ENCODE results near the gene IL10RA.

Gene IL10RA

GRCh38 chr11:117983163-117983475, 3.1 kb upstream of the IL10RA start:
- Histone ChIP-seq H3K9ac (ENCODE audit: insufficient read length, low read depth) (no peak overlapping the region), H3K4me3 (ENCODE audit: insufficient read length, low read depth) (no peak overlapping the region), H3K36me3 (ENCODE audit: insufficient read depth, insufficient read length, low read length) (no peaks in the 10 kb centered on the region), H3K4me1 (ENCODE audit: insufficient read depth, insufficient read length) (peaks cover 2% of the 10 kb centered on the region), H3K27me3 (ENCODE audit: insufficient read depth, insufficient read length) (peaks cover 19% of the 10 kb centered on the region), H3K9me3 (ENCODE audit: insufficient read depth, low read length) (no peaks in the 10 kb centered on the region; the same call in 1 of the 2 replicates)
- TF ChIP-seq ZNF274 (IDR thresholded peaks at IDR 0.05; ENCODE audit: low read depth, low read length) (no peak), YY1 (IDR thresholded peaks at IDR 0.05; ENCODE audit: insufficient read depth, insufficient read length) (no peak), SUZ12 (IDR thresholded peaks at IDR 0.05; ENCODE audit: extremely low read depth, insufficient read depth, insufficient read length) (no peak)
- no peak for DNase-seq (ENCODE audit: low read depth, low spot score)

GRCh38 chr11:117984476-117984875, 1.7 kb upstream of the IL10RA start:
- peaks cover 2% of the 10 kb centered on the region for H3K4me1 ChIP-seq (ENCODE audit: insufficient read depth, insufficient read length)
- no peak for TF ChIP-seq YY1 (IDR thresholded peaks at IDR 0.05; ENCODE audit: insufficient read depth, insufficient read length)
- TF ChIP-seq ZNF274 (IDR thresholded peaks at IDR 0.05; ENCODE audit: low read depth, low read length), result no peak
- TF ChIP-seq SUZ12 (IDR thresholded peaks at IDR 0.05; ENCODE audit: extremely low read depth, insufficient read depth, insufficient read length), result no peak
- no peaks in the 10 kb centered on the region; the same call in 1 of the 2 replicates for H3K9me3 ChIP-seq (ENCODE audit: insufficient read depth, low read length)
- peaks cover 22% of the 10 kb centered on the region for H3K27me3 ChIP-seq (ENCODE audit: insufficient read depth, insufficient read length)
- no peak overlapping the region for H3K4me3 ChIP-seq (ENCODE audit: insufficient read length, low read depth)
- H3K36me3 ChIP-seq (ENCODE audit: insufficient read depth, insufficient read length, low read length), result no peaks in the 10 kb centered on the region
- no peak overlapping the region for H3K9ac ChIP-seq (ENCODE audit: insufficient read length, low read depth)
- DNase-seq (ENCODE audit: low read depth, low spot score), result no peak

DNA sequence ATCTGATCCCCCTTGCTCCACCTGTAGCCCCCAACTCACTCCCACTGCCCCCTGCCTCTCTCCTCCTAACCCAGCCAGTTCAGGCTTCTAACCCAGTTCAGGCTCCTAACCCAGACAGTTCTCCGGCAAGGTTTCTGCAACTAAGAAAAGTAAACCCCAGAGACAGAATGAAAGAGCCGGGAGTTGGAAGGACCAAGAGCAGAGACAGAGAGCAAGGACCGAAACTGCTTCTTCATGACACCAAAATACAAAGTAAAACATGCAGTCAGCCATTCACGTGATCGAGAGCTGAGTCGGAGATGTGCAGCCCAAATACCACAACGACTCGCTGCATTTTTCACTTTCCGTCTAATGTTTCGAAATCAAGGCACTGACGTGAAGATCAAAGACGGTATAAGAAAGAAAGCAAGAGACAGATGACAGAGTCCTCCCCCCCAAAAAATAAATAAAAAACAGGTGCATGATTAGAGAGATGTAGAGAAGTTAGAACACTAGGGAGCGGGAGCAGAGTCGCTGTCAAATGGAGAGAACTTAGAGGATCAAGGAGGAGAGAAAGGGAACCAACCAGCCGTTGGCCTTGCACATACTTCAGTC, 884 bp downstream of the IL10RA start:
- TF ChIP-seq SUZ12 (IDR thresholded peaks at IDR 0.05; ENCODE audit: extremely low read depth, insufficient read depth, insufficient read length), result no peak
- no peak for TF ChIP-seq ZNF274 (IDR thresholded peaks at IDR 0.05; ENCODE audit: low read depth, low read length)
- no peak for TF ChIP-seq YY1 (IDR thresholded peaks at IDR 0.05; ENCODE audit: insufficient read depth, insufficient read length)
- H3K4me1 ChIP-seq (ENCODE audit: insufficient read depth, insufficient read length), result peaks cover 2% of the 10 kb centered on the region
- H3K27me3 ChIP-seq (ENCODE audit: insufficient read depth, insufficient read length), result peaks cover 22% of the 10 kb centered on the region
- no peak overlapping the region for H3K9ac ChIP-seq (ENCODE audit: insufficient read length, low read depth)
- H3K9me3 ChIP-seq (ENCODE audit: insufficient read depth, low read length), result no peaks in the 10 kb centered on the region; the same call in 1 of the 2 replicates
- H3K4me3 ChIP-seq (ENCODE audit: insufficient read length, low read depth), result no peak overlapping the region
- H3K36me3 ChIP-seq (ENCODE audit: insufficient read depth, insufficient read length, low read length), result no peaks in the 10 kb centered on the region
- no peak for DNase-seq (ENCODE audit: low read depth, low spot score)

DNA sequence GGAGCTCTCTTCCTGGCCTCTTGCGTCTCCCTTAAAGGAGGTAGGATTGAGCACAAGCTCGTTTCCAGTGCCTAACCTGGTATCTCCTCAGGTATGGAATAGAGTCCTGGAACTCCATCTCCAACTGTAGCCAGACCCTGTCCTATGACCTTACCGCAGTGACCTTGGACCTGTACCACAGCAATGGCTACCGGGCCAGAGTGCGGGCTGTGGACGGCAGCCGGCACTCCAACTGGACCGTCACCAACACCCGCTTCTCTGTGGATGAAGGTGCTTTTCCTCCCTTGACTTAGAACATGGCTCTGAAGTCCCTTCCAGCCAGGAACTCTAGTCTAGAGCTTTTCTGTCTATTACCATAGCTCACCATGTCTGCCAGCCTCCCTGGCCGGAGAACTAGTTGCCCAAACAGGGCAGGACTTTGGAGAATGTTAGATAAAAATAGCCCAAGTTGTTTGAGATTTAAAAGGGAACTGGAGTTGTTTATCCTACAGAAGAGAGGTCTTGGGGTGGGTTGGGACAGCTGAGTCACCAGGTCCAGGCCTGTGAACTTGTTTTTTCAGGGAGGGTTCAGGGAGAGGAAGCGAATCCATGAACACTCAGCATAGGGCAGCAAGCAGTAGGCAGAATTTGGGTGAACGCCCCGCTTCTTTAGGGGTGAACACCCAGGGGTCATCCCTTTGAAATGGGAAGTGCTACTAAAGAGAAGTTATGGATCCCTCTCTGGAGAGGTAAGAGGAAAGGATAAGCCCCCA, 3.3 kb downstream of the IL10RA start:
- TF ChIP-seq YY1 (IDR thresholded peaks at IDR 0.05; ENCODE audit: insufficient read depth, insufficient read length) (no peak), SUZ12 (IDR thresholded peaks at IDR 0.05; ENCODE audit: extremely low read depth, insufficient read depth, insufficient read length) (no peak), ZNF274 (IDR thresholded peaks at IDR 0.05; ENCODE audit: low read depth, low read length) (no peak)
- H3K36me3 ChIP-seq (ENCODE audit: insufficient read depth, insufficient read length, low read length), result no peaks in the 10 kb centered on the region
- DNase-seq (ENCODE audit: low read depth, low spot score), result no peak
- no peaks in the 10 kb centered on the region for H3K9me3 ChIP-seq (ENCODE audit: insufficient read depth, low read length)
- H3K27me3 ChIP-seq (ENCODE audit: insufficient read depth, insufficient read length), result peaks cover 22% of the 10 kb centered on the region
- peaks cover 7% of the 10 kb centered on the region for H3K4me1 ChIP-seq (ENCODE audit: insufficient read depth, insufficient read length)
- no peak overlapping the region for H3K9ac ChIP-seq (ENCODE audit: insufficient read length, low read depth)
- no peak overlapping the region for H3K4me3 ChIP-seq (ENCODE audit: insufficient read length, low read depth)

DNA sequence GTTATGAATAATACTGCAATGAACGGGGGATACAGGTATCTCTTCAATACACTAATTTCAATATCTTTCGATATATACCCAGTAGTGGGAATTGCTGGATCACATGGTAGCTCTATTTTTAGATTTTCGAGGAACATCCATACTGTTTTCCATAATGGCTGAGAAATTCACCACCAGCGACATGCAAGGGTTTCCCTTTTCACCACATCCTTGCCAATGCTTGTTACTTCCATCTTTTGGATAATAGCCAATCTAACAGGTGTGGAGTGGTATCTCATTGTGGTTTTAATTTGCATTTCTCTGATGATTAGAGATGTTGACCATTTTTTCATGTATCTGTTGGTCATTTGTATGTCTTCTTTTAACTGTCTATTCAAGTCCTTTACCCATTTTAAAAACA, 5.9 kb downstream of the IL10RA start:
- H3K4me1 ChIP-seq (ENCODE audit: insufficient read depth, insufficient read length), result peaks cover 7% of the 10 kb centered on the region
- DNase-seq (ENCODE audit: low read depth, low spot score), result no peak
- H3K9me3 ChIP-seq (ENCODE audit: insufficient read depth, low read length), result no peaks in the 10 kb centered on the region
- no peaks in the 10 kb centered on the region for H3K36me3 ChIP-seq (ENCODE audit: insufficient read depth, insufficient read length, low read length)
- H3K4me3 ChIP-seq (ENCODE audit: insufficient read length, low read depth), result no peak overlapping the region
- no peak overlapping the region for H3K9ac ChIP-seq (ENCODE audit: insufficient read length, low read depth)
- no peak for TF ChIP-seq ZNF274 (IDR thresholded peaks at IDR 0.05; ENCODE audit: low read depth, low read length)
- no peak for TF ChIP-seq SUZ12 (IDR thresholded peaks at IDR 0.05; ENCODE audit: extremely low read depth, insufficient read depth, insufficient read length)
- TF ChIP-seq YY1 (IDR thresholded peaks at IDR 0.05; ENCODE audit: insufficient read depth, insufficient read length), result no peak
- peaks cover 13% of the 10 kb centered on the region for H3K27me3 ChIP-seq (ENCODE audit: insufficient read depth, insufficient read length)

DNA sequence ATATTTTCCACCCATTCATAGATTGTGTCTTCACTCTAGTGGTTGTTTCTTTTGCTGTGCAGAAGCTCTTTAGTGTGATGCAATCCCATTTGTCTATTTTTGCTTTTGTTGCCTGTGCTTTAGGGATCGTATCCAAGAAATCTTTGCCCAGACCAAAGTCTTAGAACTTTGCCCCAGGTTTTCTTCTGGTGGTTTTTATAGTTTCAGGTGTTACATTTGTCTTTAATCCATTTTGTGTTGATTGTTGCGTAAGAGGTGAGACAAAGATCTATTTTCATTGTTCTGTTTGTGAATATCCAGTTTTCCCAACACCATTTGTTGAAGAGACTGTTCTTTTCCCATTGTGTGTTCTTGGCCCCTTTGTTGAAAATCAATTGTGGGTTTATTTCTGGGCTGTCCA, 6.4 kb downstream of the IL10RA start:
- Histone ChIP-seq H3K9ac (ENCODE audit: insufficient read length, low read depth) (no peak overlapping the region), H3K9me3 (ENCODE audit: insufficient read depth, low read length) (no peaks in the 10 kb centered on the region), H3K27me3 (ENCODE audit: insufficient read depth, insufficient read length) (peaks cover 8% of the 10 kb centered on the region), H3K36me3 (ENCODE audit: insufficient read depth, insufficient read length, low read length) (no peaks in the 10 kb centered on the region), H3K4me3 (ENCODE audit: insufficient read length, low read depth) (no peak overlapping the region), H3K4me1 (ENCODE audit: insufficient read depth, insufficient read length) (peaks cover 7% of the 10 kb centered on the region)
- TF ChIP-seq ZNF274 (IDR thresholded peaks at IDR 0.05; ENCODE audit: low read depth, low read length) (no peak), YY1 (IDR thresholded peaks at IDR 0.05; ENCODE audit: insufficient read depth, insufficient read length) (no peak), SUZ12 (IDR thresholded peaks at IDR 0.05; ENCODE audit: extremely low read depth, insufficient read depth, insufficient read length) (no peak)
- DNase-seq (ENCODE audit: low read depth, low spot score), result no peak

DNA sequence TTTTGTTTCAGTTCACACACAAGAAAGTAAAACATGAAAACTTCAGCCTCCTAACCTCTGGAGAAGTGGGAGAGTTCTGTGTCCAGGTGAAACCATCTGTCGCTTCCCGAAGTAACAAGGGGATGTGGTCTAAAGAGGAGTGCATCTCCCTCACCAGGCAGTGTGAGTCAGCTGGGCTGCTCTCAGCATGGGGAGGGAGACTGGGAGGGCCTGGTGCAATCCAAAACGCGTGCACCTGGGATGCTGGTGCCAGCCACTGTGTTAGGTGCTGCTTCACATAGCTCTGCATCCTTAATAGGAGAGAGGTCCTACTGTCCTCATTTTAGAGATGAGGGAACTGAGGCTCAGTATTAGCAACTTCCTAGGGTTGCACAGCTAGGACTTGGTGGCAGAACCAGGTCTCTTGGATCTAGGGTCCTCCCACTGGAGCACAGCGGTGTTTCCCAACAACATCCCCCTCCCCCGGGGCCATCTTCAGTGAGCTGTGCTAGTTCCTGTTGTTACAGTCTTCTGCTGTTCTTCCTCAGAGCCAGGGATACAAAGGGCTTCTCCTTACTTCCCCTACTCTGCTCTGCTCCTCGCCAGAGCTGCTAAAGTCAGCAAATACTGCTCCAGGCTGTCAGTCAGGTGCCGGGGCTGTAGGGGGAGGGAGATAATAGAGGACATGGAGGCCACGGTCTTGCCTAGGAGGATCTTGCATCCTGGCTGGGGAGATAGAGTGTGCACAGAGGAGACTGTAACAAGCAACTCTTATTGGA, 8.0 kb downstream of the IL10RA start:
- H3K27me3 ChIP-seq (ENCODE audit: insufficient read depth, insufficient read length), result no peaks in the 10 kb centered on the region
- H3K9me3 ChIP-seq (ENCODE audit: insufficient read depth, low read length), result no peaks in the 10 kb centered on the region
- no peaks in the 10 kb centered on the region for H3K36me3 ChIP-seq (ENCODE audit: insufficient read depth, insufficient read length, low read length)
- no peak for DNase-seq (ENCODE audit: low read depth, low spot score)
- H3K9ac ChIP-seq (ENCODE audit: insufficient read length, low read depth), result no peak overlapping the region
- H3K4me3 ChIP-seq (ENCODE audit: insufficient read length, low read depth), result no peak overlapping the region
- H3K4me1 ChIP-seq (ENCODE audit: insufficient read depth, insufficient read length), result peaks cover 7% of the 10 kb centered on the region
- TF ChIP-seq YY1 (IDR thresholded peaks at IDR 0.05; ENCODE audit: insufficient read depth, insufficient read length) (no peak), ZNF274 (IDR thresholded peaks at IDR 0.05; ENCODE audit: low read depth, low read length) (no peak), SUZ12 (IDR thresholded peaks at IDR 0.05; ENCODE audit: extremely low read depth, insufficient read depth, insufficient read length) (no peak)
